OCI-M2 (cell line): ENCODE results near the gene CYB561D2.

ENCODE experiments used
- DNase-seq: peaks from one replicate; lab custom pipeline; 2025; ENCODE audit not compliant: unreplicated experiment; lab: John Stamatoyannopoulos, UW

Gene CYB561D2

DNA sequence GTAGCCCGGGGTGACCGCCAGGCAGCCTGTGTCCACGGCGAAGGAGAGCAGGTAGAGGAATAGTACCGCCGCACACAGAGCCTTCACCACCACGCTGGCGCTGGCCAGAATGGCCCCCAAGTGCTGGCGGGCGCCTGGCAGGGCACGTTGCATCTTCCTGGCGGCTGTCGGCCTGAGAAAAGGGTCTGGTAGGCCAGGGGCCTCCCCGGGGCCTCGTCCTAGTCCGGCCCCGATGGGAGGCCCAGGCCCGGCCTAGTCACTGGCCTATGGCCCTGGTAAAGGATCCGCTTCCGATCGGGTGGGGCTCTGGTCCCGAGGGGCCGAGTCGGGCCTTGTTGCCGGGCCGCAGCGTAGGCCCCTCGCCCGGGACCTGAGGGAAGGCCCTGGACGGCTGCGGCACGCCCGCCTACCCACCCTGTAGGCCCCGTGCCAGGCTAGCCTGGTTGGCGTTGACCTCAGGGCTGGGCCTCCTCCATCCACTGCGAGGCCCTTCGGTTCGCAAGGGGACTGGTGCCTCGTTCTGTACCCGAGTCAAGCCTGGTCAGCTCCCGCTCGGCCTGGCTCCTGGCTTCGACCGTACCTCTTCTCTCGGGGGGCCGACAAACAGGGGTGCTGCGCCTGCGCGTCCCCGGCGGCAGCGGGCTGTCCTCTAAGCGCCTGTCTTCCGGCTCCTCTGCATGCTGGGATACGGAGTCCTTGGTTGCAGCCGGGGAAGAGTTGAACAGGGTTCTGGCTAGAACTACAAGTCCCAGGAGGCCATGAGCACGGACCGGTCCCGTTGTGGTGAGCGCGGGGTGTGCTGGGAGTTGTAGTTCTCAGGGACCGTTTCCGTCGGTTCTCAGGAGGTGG is 8.5 kb downstream of the CYB561D2 start, which contains the start of gene TMEM115:
Gene TMEM115 (minus strand): TSS at position 611 of the 849 bp plus-strand sequence. CDS start 458 bp downstream, at position 153.
- DNase-seq = peak; percentile 57

DNA sequence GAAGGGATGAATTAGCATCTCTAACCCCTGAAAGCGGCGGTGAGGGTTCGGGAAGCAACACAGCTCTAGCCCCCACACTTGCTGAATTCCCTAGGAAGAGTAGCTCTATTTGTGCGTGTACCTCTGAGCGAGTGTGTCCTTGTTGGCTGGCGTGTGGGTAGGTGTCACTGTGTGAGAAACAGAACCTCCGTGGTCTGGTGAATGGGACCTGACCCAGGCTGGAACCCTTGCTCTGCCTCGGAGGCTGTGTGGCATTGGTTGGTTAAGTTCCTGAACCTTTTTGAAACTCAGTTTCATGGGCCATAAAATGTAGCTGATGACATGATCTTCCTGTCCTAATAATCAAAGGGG is 9.1 kb downstream of the CYB561D2 start:
- DNase-seq = no peak

DNA sequence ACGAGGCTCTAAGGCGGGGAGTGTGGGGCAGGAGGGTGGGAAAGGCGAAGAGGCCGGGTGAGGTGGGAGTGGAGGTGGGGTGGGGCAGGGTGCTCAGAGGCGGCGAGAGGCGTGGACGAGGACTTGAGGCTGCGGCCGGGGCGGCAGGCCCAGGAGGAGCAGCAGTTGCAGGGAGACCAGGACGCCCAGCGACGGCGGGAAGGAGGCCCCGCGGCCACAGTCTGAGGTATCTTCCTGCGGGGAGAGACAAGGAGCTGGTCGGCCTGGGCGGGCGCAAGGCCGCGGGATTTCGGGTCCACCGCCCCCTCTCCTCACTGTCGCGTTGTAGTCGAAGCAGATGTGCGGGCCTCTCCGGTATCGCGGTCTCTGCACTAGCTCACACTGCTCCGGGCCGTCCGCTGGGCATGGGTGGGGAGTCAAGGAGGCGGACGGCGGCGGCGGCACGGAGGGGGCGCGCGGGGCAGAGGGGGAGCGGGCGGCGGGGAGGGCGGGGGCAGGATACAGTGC is 14.0 kb downstream of the CYB561D2 start:
- no peak for DNase-seq

DNA sequence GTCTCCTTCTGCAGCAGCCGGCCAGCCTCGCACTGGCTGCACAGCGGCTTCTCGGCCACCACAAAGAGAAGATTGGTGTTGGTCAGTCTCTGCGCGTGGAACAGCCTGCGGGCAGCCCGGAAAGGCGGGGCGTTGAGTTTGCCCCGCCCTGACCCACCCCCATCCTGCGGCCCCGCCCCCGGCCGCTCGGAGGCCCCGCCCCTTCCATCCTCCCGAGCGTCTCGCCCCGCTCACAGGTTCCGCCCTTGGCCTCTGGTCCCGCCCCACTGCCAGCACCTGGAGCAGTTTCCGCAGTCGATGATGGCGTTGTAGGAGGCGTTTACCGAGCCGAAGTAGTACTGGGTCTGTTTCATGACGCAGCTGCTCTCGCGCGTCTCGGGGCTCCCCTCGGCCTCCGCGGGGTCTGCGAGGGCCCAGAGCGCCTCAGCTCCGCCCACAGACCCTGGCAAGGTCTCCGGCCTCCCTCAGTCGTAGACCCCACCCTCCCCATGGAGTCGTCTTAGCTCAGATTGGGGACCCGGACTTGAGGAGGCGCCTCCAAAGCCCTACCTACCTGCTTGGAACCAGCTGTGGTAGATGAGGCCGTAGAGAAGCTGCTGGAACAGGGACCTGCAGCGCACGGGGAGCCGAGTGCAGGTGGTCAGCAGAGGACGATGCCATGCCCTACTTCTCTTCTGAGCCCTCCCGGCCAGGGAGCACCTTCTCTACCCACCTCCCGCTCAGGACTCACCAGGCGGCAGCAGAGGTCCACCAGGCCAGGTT is 14.6 kb downstream of the CYB561D2 start:
- DNase-seq = no peak

DNA sequence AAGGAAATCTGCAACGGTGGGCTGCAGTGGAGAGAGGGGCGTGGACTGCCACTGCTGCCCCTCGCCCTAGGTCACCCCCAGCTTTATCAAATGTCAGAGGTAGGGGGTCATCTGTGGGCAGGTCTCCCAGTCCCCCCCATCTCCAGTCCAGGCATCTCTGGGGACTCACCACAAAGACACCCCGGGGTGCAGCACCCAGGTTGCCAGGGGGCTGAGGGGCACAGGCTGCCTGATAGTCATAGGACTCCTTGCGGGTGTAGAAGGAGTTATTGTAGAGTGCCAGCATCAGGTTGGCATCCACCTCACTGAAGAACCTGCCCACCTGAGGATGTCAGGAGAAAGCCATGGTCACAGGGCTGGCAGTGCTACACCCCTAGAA is 15.2 kb downstream of the CYB561D2 start:
- no peak for DNase-seq

DNA sequence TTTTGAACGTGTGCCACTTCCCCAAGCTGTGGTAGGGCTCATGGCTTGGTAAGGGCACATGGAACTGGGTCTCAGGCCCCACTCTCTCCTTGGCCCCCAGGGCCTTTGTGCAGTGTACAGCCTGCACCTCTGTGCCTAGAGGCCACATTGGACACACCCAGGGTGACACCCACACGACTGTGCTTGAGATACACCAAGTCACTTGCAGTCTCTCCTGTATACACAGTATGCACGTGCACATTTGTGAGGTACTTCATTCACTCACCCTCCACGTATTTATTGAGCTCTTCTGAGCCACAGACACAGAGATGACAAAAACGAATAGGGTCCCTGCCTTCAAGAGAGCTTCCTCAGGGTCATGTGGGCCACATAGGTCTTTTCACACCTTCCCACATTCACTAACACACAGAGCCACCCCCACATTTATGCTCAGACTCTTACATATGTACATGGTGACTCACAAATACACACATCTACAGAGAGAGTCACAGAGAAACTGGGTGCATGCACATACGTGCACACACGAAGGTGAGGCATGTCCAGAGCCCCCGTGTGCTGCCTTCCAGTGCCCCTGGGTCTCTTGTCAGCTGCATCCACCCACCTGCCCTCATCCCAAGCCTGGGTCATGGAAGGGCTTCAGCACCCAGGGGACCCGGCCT is 18.5 kb downstream of the CYB561D2 start:
- DNase-seq = no peak

- DNase-seq = no peak
Observed at GRCh38 chr3:50370594-50370993, 19.9 kb downstream of the CYB561D2 start.

DNA sequence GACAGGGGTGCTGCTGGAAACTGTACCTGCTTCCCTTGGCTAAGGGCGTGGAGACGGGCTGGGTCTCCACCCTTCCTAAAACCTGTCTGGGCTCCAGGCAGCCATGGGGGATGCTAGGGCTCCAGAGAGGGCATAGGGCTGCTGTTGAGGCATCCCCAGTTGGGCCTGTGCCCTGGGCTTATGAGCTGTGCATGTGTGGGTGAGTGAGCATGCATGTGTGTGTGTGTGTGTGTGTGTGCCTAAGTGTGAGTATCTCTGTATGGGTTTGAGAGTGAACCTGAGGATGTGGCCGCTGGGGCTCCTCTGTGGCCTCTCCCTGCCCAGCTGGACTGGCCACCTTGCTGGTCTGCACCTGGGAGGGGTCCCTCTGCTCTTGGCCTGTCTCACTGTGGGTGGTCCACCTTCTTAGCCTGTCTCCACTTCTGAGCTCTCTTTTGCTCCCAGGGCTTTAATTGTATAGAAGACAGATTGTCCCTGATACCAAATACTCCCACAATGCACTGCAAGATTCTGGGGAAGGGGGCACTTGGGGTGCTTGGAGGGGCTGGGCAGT is 20.5 kb downstream of the CYB561D2 start:
- no peak for DNase-seq

DNA sequence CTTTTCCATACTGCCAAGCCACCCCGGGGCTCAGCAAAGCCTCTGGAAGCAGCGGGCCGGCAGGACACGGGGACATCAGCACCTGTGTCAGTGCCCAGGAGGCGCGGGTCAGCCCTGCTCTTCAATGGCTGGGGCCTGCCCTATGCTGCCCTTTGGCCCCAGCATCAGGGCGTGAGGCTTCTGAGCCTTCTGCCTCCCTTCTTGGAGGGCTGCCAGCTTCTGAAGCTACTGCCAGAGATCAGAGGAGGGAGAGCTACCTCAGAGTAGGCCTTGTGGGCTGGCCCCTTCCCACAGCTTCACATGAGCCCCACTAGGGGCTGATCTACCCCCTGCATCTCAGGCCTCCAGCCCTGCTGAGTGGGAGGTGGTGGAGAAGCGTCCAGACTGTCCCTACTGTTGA is 21.7 kb downstream of the CYB561D2 start:
- no peak for DNase-seq

DNA sequence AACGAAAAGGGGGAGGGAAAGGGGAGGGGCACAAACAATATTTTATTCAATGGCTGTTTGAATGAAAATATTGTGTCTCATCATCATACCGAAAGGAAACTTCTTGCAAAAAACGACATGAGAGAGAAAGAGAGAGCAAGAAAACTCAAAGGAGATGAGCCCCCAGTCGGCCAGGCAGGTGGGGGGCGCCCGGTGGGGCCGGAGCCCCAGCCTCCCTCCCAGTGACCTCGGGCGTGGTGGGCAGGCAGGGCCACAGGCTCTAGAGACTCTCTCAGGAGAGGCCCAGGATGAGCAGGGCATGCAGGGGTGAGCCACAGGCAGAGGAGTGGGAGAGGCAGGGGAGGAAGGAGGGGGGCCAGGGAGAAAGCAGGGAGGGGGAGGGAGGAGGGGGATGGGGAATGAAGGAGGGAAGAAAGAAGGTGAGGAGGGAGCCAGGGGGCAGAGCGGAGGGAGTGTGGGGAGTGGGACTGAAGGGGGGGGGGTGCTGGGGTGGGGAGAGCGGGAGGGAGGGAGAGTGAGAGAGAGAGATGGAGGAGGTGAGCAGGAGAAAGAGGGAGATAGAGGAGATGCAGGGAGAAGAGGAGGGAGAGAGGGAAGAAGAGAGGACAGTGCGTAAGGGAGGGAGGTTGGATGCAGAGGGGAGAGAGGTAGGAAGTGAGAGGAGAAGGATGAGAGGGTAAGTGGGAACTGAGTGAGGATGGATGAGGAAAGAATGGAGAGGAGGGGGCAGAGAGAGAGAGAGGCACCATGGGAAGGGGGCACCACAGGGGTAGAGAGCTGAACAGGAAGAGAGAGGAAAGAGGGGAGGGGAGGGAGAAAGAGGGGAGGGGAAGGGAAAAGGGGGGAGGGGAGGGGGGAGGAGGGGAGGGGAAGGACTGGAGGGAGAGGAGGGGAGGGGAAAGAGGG is 22.7 kb downstream of the CYB561D2 start:
- no peak for DNase-seq

- no peak for DNase-seq
Observed at GRCh38 chr3:50374363-50375257, 23.9 kb downstream of the CYB561D2 start.

DNA sequence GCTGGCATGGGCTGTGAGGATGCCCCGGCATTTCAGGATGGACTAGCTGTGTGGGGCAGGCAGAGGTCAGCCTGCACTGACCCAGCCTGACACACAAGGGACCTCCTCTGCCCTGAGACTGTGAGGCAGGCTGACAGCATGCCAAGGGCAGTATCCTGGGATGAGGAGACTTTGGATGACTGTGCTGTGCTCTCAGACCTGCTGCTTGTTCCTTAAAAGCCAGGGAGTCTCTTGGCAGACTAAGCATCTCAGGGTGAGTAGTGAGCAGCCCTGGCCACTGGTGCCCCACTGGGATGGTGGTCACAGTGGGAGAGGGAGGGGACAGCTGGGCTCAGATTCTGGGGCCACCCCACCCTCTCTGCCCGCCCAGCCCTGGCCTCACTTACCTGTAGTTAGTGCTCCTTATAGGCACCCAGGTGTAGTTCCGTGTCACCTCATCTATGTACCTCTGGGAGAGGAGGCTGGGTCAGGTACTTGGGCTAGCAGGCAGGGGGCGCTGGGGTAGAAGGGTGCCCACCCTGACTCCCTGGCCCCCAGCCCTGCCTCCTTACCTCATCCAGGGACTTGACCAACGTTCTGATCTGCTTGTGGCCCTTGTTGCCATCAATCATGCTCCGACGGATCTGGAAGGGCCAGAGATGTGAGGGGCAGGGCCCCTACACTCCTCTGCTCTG is 24.7 kb downstream of the CYB561D2 start:
- no peak for DNase-seq

GRCh38 chr3:50378024-50378423 is 27.4 kb downstream of the CYB561D2 start:
- no peak for DNase-seq

DNA sequence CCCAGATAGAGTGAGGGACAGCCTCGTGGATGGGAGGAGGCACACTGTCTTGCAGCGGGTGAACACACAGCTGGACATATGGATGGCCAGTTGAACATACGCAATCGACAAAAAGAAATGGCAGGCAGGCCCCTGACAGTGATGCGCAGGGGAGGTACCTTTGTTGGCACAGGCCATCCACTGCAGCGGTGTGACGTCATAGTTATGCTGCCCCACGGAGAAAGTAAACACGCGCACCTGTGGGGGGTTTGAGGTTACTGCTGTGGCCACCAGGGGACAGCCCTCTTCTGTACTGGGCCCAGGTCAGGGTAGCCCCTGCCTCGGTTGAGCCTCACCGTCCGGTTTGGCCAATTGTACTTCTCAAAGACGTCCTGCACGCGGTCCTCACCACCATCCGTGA is 28.1 kb downstream of the CYB561D2 start:
- no peak for DNase-seq

DNA sequence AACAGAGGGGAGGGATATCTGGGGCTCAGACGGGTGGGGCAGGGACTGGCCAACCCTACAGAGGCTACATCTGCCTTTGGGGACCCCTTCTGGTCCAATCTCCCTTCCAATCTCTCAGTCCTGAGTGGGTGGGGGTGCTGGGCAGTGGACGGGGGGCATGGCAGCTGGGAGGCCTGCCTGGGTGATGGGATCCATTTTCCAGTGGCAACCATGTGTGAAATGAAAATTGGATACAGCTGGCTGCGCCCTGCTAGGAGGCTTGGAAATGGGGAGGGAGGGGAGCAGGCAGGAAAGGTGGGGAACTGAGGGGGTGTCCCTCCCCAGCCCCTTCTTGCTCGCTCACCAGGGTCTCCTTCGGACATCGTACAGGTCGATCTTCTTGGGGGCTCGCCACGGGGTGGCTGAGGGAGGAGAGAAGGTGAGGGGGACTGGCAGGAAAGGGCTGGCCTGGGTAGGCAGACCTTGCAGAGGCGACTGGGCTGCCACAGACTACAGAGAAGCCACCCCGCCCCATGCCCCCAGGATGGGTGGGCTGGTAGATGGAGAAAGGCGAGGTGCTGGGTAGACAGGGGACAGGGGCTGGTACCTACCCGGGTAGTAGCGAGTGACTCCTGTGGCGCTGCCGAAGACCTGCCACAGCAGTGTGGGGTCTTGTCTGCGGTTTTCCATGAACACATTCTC is 29.9 kb downstream of the CYB561D2 start:
- no peak for DNase-seq

- no peak for DNase-seq
Observed at GRCh38 chr3:50381383-50381782, 30.7 kb downstream of the CYB561D2 start.

DNA sequence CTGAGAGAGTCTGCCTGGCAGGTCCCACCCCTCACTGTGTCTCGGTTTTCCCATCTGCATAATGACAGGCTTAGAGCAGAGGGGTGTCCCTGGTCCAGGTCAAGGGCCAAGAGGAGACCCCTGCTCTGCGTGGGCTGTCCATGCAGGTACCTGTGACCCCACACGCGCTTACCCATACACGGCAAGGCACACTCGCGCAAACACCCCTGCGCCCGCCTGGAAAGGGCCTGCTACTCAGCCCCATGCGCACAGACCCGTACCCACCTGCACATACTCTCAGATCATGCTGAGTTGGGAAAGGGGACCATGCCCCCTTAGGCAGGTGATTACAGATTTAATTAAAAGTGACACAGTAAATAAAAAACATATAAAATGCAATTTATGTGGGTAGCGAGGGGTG is 32.1 kb downstream of the CYB561D2 start:
- no peak for DNase-seq

GRCh38 chr3:50383750-50384149 is 33.1 kb downstream of the CYB561D2 start:
- DNase-seq = no peak
